GM23248 (cell line): Measurements from ENCODE around the gene KCNQ5.

ENCODE experiments used
- EZH2 ChIP-seq: fragments of 200-600 bp; sonication (generic); IDR thresholded peaks from 2 replicates; pipeline ENCODE4 v1.6.1; 2018; ENCODE audit warnings: antibody characterized with exemption, mild to moderate bottlenecking; ENCODE audit not compliant: insufficient read depth, poor library complexity, severe bottlenecking
- EZH2phosphoT487 ChIP-seq: fragments of 200-600 bp; sonication (generic); IDR thresholded peaks from 2 replicates; pipeline ENCODE4 v1.6.1; 2018; ENCODE audit warnings: antibody characterized with exemption, moderate library complexity, mild to moderate bottlenecking, low read depth; ENCODE audit not compliant: insufficient read depth

- TF ChIP-seq EZH2: no peak
- TF ChIP-seq EZH2phosphoT487: no peak
Observed at GRCh38 chr6:72819609-72820008, 197.7 kb downstream of the KCNQ5 start.
